HEK293 (cell line): ENCODE measurements around the gene CRABP2.

ENCODE experiments used
- CTCF ChIA-PET: fragments of 350-600 bp; formaldehyde crosslinking; extraction: SDS; loops from one replicate; lab custom pipeline; 2021; ENCODE audit warnings: antibody characterized with exemption; lab: Yijun Ruan, JAX
- POLR2A ChIA-PET: fragments of 300-600 bp; formaldehyde crosslinking; extraction: SDS; loops from one replicate; lab custom pipeline; 2020; ENCODE audit warnings: antibody characterized with exemption, inconsistent platforms; lab: Yijun Ruan, JAX
- H3K27ac ChIP-seq: fragments of 200-500 bp; sonication (Bioruptor generic); 2 replicates; pipeline ENCODE4 v1.5.1; 2014; ENCODE audit warnings: low read depth, low read length, control low read depth, inconsistent platforms; ENCODE audit errors: extremely low read depth
- H3K36me3 ChIP-seq, 2 experiments: fragments of 200-500 bp in 1 of 2; sonication (Bioruptor generic) in 1 of 2; 1 replicate in 1 of 2; 2 replicates in 1 of 2; pipeline ENCODE4 v1.5.1; 2014 to 2017; ENCODE audit warnings: inconsistent platforms in 2 of 2, low read length in 2 of 2; ENCODE audit not compliant: control insufficient read depth in 2 of 2, insufficient read depth in 1 of 2
- H3K4me1 ChIP-seq: fragments of 200-500 bp; sonication (Bioruptor generic); 2 replicates; pipeline ENCODE4 v1.5.1; 2014; ENCODE audit warnings: mild to moderate bottlenecking, low read length, inconsistent platforms; ENCODE audit not compliant: control insufficient read depth, insufficient read depth
- H3K4me3 ChIP-seq: 2 replicates; pipeline ENCODE4 v1.5.1; 2011; ENCODE audit warnings: low read depth, mild to moderate bottlenecking, control low read depth, low read length, moderate library complexity
- H3K9me3 ChIP-seq: fragments of 200-500 bp; sonication (Bioruptor generic); 2 replicates; pipeline ENCODE4 v1.5.1; 2014; ENCODE audit warnings: low read depth, low read length, inconsistent platforms; ENCODE audit not compliant: control insufficient read depth, insufficient read depth
- EGR2 ChIP-seq: fragments of 450-650 bp; formaldehyde crosslinking; IDR thresholded peaks from 2 replicates; pipeline ENCODE4 v1.5.1; 2016; ENCODE audit warnings: low read depth, missing biosample characterization, missing genetic modification characterization
- GLIS1 ChIP-seq: fragments of 450-650 bp; formaldehyde crosslinking; IDR thresholded peaks from 2 replicates; pipeline ENCODE4 v1.5.1; 2016; ENCODE audit warnings: missing biosample characterization, missing genetic modification characterization
- KLF7 ChIP-seq: fragments of 450-650 bp; formaldehyde crosslinking; IDR thresholded peaks from 2 replicates; pipeline ENCODE4 v1.5.1; 2016; ENCODE audit warnings: missing biosample characterization, missing genetic modification characterization, borderline replicate concordance
- PRDM10 ChIP-seq: fragments of 450-650 bp; formaldehyde crosslinking; IDR thresholded peaks from 2 replicates; pipeline ENCODE4 v1.5.1; 2016; ENCODE audit warnings: missing biosample characterization, missing genetic modification characterization
- SCRT2 ChIP-seq: fragments of 450-650 bp; formaldehyde crosslinking; IDR thresholded peaks from 2 replicates; pipeline ENCODE4 v1.5.1; 2016; ENCODE audit warnings: missing biosample characterization, missing genetic modification characterization
- TSHZ1 ChIP-seq: fragments of 450-650 bp; formaldehyde crosslinking; IDR thresholded peaks from 2 replicates; pipeline ENCODE4 v1.5.1; 2016; ENCODE audit warnings: missing biosample characterization, missing genetic modification characterization, borderline replicate concordance
- ZBTB17 ChIP-seq: fragments of 450-650 bp; formaldehyde crosslinking; IDR thresholded peaks from 2 replicates; pipeline ENCODE4 v1.5.1; 2016; ENCODE audit warnings: missing biosample characterization, missing genetic modification characterization
- ZBTB6 ChIP-seq: fragments of 450-650 bp; formaldehyde crosslinking; IDR thresholded peaks from 2 replicates; pipeline ENCODE4 v1.5.1; 2017; ENCODE audit warnings: missing biosample characterization, missing genetic modification characterization
- ZBTB7A ChIP-seq: fragments of 450-650 bp; formaldehyde crosslinking; IDR thresholded peaks from 2 replicates; pipeline ENCODE4 v1.5.1; 2016; ENCODE audit warnings: low read depth, missing biosample characterization, missing genetic modification characterization
- ZFHX2 ChIP-seq: fragments of 450-650 bp; formaldehyde crosslinking; conservative IDR thresholded peaks from 2 replicates; pipeline ENCODE4 v1.5.1; 2016; ENCODE audit warnings: missing biosample characterization, missing genetic modification characterization
- ZNF114 ChIP-seq: fragments of 450-650 bp; formaldehyde crosslinking; IDR thresholded peaks from 2 replicates; pipeline ENCODE4 v1.5.0; 2017; ENCODE audit warnings: missing biosample characterization, missing genetic modification characterization
- ZNF398 ChIP-seq: fragments of 450-650 bp; formaldehyde crosslinking; IDR thresholded peaks from 2 replicates; pipeline ENCODE4 v1.5.1; 2017; ENCODE audit warnings: missing biosample characterization, missing genetic modification characterization
- ZNF600 ChIP-seq: fragments of 450-650 bp; formaldehyde crosslinking; IDR thresholded peaks from 2 replicates; pipeline ENCODE4 v1.5.1; 2016; ENCODE audit warnings: missing biosample characterization, missing genetic modification characterization

The CRABP2 gene

GRCh38 chr1:156676114-156676819 is 29.1 kb downstream of the CRABP2 start:
- CTCF ChIA-PET, result interaction anchor here (0.5 to 21.1 kb wide), 8 partner anchors 14 to 1506 kb away, joined by 3 to 564 read pairs (median 104); partner anchors contain the start of genes HAPLN2, ISG20L2 and METTL25B
- Histone ChIP-seq H3K27ac (no peak overlapping the region), H3K9me3 (no peaks in the 10 kb centered on the region), H3K4me1 (no peaks in the 10 kb centered on the region), H3K36me3 (peaks cover 0 to 16% of the 10 kb centered on the region in 2 experiments; a peak in 1 of 3 replicates), H3K4me3 (no peak overlapping the region)
- POLR2A ChIA-PET, result interaction anchor here (1.1 to 2.2 kb wide), 4 partner anchors 11 to 52 kb away, joined by 4 to 20 read pairs (median 10); partner anchors contain the start of genes ISG20L2 and METTL25B
- TF ChIP-seq ZBTB6 (tag by site-specific recombination) (peak; percentile 56; the same call in 1 of the 2 replicates), ZBTB7A (tag by site-specific recombination) (no peak)

GRCh38 chr1:156675210-156676113 is 29.9 kb downstream of the CRABP2 start:
- TF ChIP-seq PRDM10 (tag by site-specific recombination), result peak; percentile 49
- TF ChIP-seq ZFHX2, result peak; percentile 56
- TF ChIP-seq EGR2, result peak; percentile 51; the same call in 1 of the 2 replicates
- TF ChIP-seq GLIS1 (tag by site-specific recombination), result peak; percentile 40; the same call in 1 of the 2 replicates
- no peak for TF ChIP-seq KLF7
- TF ChIP-seq TSHZ1, result no peak
- TF ChIP-seq ZNF398, result peak; percentile 62
- TF ChIP-seq ZBTB17, result 0 out of 2 replicates have a peak, but pooled peaks have one; percentile 10
- peak; percentile 86 for TF ChIP-seq SCRT2 (tag by site-specific recombination)
- no peak for TF ChIP-seq ZNF114 (tag by site-specific recombination)
- peak; percentile 88 for TF ChIP-seq ZNF600 (tag by site-specific recombination)
- Histone ChIP-seq H3K4me1 (no peaks in the 10 kb centered on the region), H3K4me3 (no peak overlapping the region), H3K9me3 (no peaks in the 10 kb centered on the region), H3K36me3 (peaks cover 0 to 16% of the 10 kb centered on the region in 2 experiments; a peak in 1 of 3 replicates), H3K27ac (no peak overlapping the region)
- ChIA-PET POLR2A (interaction anchor here (1.2 to 2.2 kb wide), 3 partner anchors 11 to 14 kb away, joined by 3 to 20 read pairs (median 4); no protein-coding TSS in a partner anchor), CTCF (interaction anchor here (0.6 to 21.1 kb wide), 9 partner anchors 14 to 61 kb away, joined by 3 to 564 read pairs (median 45); partner anchors contain the start of genes HAPLN2, ISG20L2 and METTL25B)
